Epithelial cell of esophagus (primary cell): Measurements from ENCODE around the gene WARS2.

Experiments
- DNase-seq: peaks from one replicate; pipeline ENCODE4 v3.0.0; 2010; ENCODE audit warnings: low read depth
- H3K4me3 ChIP-seq: 2 replicates; pipeline ENCODE4 v1.5.1; 2011; ENCODE audit warnings: mild to moderate bottlenecking, low read length, control low read depth
- CTCF ChIP-seq: IDR thresholded peaks from 2 replicates; pipeline ENCODE4 v1.5.1; 2011; ENCODE audit warnings: low read depth, mild to moderate bottlenecking, low read length, control low read depth, inconsistent platforms; ENCODE audit not compliant: insufficient read depth; ENCODE audit errors: missing control alignments

WARS2 gene

DNA sequence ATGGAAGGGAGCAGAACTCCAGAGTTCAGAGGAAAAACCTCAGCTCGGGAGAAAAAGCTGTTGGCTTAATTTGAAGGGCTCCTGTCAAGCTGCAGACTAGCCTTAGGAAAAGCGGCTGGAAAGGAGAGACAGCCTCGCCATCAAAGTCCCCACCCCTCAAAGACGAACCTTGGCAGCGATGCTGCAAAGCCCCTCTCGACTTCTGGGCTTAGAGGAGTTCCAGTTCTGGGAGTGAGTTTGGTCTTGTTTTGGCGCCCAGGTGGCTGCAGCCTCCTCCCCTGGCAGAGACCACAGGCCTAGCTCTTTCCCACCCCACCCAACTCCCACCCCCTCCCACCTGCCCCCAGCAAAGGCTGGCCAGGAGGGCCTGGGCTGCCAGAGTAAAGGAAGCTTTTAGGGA is 143.2 kb downstream of the WARS2 start:
- TF ChIP-seq CTCF = no peak
- no peak overlapping the region for H3K4me3 ChIP-seq
- no peak for DNase-seq

- H3K4me3 ChIP-seq = no peak overlapping the region
- no peak for DNase-seq
- no peak for TF ChIP-seq CTCF
Measured at GRCh38 chr1:118995312-118996016, 145.0 kb downstream of the WARS2 start.

DNA sequence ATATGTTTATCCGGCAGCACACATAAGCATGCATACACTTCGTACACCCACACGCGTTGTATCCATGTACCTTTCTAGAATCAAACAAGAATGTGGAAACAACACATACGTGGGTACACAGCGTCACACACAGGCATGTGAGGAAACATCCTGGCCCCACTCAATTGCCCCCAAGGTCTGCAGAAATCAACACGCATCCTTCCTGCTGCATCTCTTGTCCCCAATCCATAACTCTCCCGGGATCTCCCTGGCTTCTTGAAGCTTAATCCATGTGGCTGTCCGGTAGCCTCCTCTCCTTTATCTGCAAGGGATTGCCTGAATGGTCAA is 146.8 kb downstream of the WARS2 start:
- DNase-seq = no peak
- no peak overlapping the region for H3K4me3 ChIP-seq
- TF ChIP-seq CTCF = no peak

DNA sequence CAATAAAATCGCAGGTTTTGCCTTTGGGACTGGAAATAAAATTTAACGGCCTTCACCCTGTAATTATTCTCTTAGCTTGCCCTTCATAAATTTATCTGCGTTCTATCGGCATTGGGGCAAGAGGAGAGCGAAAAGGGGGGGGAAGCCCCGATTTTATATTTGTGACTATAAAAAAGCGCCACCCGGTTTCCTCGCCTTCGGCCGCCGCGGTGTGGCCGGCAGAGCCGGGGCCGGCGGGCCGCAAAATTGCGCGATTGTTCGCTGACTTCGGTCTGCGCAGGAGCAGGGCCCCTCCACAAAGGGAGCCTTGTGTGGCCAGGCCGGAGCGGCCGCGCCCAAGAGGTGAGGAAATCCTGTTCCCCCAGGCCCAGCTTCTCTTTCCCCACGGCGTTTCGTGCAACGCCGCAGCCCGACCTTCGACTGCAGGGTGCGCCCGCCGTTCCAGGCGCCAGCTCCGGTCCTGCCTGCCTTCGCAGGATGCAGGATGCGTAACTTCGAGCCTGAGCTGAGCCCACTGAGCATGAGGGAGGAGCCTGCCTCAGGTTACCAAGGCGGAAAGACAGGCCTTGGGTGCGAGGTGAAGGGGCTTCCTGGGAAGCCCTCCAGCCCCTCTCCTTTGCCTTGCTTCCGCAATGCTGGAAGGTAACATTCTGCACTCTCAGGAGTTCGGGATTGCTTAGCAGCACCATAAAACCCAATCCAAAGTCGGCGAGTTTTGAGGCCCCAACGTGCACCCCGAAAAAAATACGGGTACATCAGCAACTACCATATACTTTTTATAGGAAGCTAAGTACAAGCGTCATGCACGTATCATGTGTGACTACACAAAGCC is 147.4 kb downstream of the WARS2 start:
- no peak overlapping the region for H3K4me3 ChIP-seq
- no peak for DNase-seq
- no peak for TF ChIP-seq CTCF

DNA sequence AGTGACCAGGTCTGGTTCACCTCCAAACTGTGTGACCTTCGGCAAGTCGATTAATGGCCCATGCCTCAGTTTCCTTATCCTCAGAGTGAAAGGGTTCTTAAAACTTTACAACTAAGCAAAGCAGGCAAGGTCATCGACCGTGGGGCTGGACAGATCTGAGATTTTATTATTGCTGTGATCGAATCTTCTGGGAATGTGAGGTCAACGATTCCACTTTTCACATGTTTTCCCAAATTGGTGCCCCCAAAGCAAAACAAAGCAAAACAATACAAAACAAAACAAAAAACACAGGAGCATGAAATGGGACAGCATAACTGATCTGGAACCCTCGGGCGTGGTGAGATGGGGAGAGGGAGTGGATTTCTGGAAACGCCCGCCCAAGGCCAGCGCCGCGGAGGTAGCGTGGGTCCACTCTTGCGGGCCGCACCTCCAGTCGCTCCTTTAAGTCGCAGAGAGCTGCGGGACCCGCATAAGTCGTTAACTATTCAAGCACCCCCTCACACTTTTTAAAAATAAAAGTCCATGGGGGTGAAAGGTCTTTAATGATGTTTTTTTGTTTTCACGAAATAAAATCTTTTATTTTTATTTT is 148.1 kb downstream of the WARS2 start:
- H3K4me3 ChIP-seq = no peak overlapping the region
- no peak for DNase-seq
- no peak for TF ChIP-seq CTCF

DNA sequence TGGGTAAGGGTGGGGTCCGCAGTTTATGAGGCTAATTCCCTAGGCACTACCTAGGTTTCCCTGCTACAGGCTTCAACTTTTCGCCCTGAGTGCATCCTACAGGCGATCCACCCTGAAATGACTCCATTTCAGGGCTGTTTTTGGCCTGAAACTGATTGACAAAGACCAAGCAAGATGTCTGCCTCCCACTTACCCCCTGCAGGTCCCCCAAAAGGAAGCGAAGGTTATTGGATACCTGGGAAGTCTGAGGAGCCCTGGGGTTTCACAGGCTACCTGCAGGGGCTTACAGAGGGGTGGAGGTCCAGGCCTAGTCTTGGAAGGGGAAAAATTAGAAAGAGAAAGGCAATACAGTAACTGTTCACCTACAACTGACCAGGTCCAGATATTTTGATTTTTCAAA is 149.0 kb downstream of the WARS2 start:
- H3K4me3 ChIP-seq = no peak overlapping the region
- TF ChIP-seq CTCF = no peak

More for the DNA sequence above, 149.0 kb downstream of the WARS2 start:
- no peak for DNase-seq
